Keratinocyte (primary cell): ENCODE data around the gene RBBP6. TPM values are rescaled to one million over a fixed set of nuclear protein-coding genes. Genes with fewer than 3 reads are reported as not detected.

Source experiments
- DNase-seq: peaks from one replicate; pipeline ENCODE4 v3.0.0-alpha.2; 2011; ENCODE audit warnings: low read depth, missing footprints, low spot score
- FAIRE-seq: peaks from 2 replicates; lab custom pipeline; 2011; peaks lifted over from hg19 to GRCh38; lab: Jason Lieb, UNC
- H2AFZ ChIP-seq: 2 replicates; pipeline ENCODE4 v1.6.0; 2012; ENCODE audit warnings: low read length, control low read depth, inconsistent platforms; ENCODE audit not compliant: control insufficient read depth
- H3K27ac ChIP-seq: 2 replicates; pipeline ENCODE4 v1.5.1; 2011; ENCODE audit warnings: low read length; ENCODE audit not compliant: control insufficient read depth, insufficient read depth
- H3K27me3 ChIP-seq: 3 replicates; pipeline ENCODE4 v1.6.0; 2011; ENCODE audit warnings: low read length; ENCODE audit not compliant: control insufficient read depth, insufficient read depth; ENCODE audit errors: extremely low read depth
- H3K36me3 ChIP-seq, 2 experiments: 2 replicates in 1 of 2; 3 replicates in 1 of 2; pipeline ENCODE4 v1.5.1; 2011; ENCODE audit warnings: low read length in 2 of 2, mild to moderate bottlenecking in 1 of 2; ENCODE audit not compliant: control insufficient read depth in 2 of 2, insufficient read depth in 2 of 2; ENCODE audit errors: extremely low read depth in 1 of 2
- H3K4me1 ChIP-seq: 3 replicates; pipeline ENCODE4 v1.5.1; 2011; ENCODE audit warnings: low read length; ENCODE audit not compliant: control insufficient read depth, insufficient read depth; ENCODE audit errors: extremely low read depth
- H3K4me2 ChIP-seq: 3 replicates; pipeline ENCODE4 v1.6.0; 2011; ENCODE audit warnings: low read depth, low read length; ENCODE audit not compliant: control insufficient read depth, insufficient read depth; ENCODE audit errors: extremely low read depth
- H3K4me3 ChIP-seq, 3 experiments: fragments of 200-600 bp in 1 of 3; sonication (generic) in 1 of 3; 2 replicates in 2 of 3; 3 replicates in 1 of 3; pipeline ENCODE4 v1.5.1; 2011 to 2016; ENCODE audit warnings: low read length in 3 of 3, mild to moderate bottlenecking in 3 of 3, control low read depth in 2 of 3, inconsistent platforms in 1 of 3, low read depth in 1 of 3, mixed read lengths in 1 of 3, mixed run types in 1 of 3, moderate library complexity in 1 of 3; ENCODE audit not compliant: control insufficient read depth in 2 of 3, insufficient read depth in 2 of 3; ENCODE audit errors: extremely low read depth in 1 of 3
- H3K79me2 ChIP-seq: 2 replicates; pipeline ENCODE4 v1.6.0; 2012; ENCODE audit warnings: low read length; ENCODE audit not compliant: control insufficient read depth, insufficient read depth
- H3K9ac ChIP-seq: 3 replicates; pipeline ENCODE4 v1.6.0; 2011; ENCODE audit warnings: low read length; ENCODE audit not compliant: control insufficient read depth, insufficient read depth; ENCODE audit errors: extremely low read depth
- H3K9me1 ChIP-seq: 3 replicates; pipeline ENCODE4 v1.6.0; 2011; ENCODE audit warnings: low read length; ENCODE audit not compliant: control insufficient read depth, insufficient read depth; ENCODE audit errors: extremely low read depth
- H3K9me3 ChIP-seq: 2 replicates; pipeline ENCODE4 v1.5.1; 2012; ENCODE audit warnings: low read depth, low read length; ENCODE audit not compliant: control insufficient read depth
- H4K20me1 ChIP-seq: 3 replicates; pipeline ENCODE4 v1.6.0; 2011; ENCODE audit warnings: low read length; ENCODE audit not compliant: control insufficient read depth, insufficient read depth; ENCODE audit errors: extremely low read depth
- EZH2 ChIP-seq: IDR thresholded peaks from one replicate; pipeline ENCODE4 v1.6.1; 2012; ENCODE audit warnings: inconsistent platforms, mild to moderate bottlenecking, low read length, moderate library complexity
- dilution Hi-C: fragments of 300-500 bp; cut with MboI; formaldehyde crosslinking; loops from one replicate; pipeline ENCODE4 v1.7.0; 2020; ENCODE audit warnings: low sequenced_read_pairs; ENCODE audit not compliant: extremely low pct_ligation_motif_present
- polyA plus RNA-seq, 5 experiments: library from polyadenylated mRNA; depleted of rRNA in 3 of 5; stranded (reverse) in 3 of 5; stranded (forward) in 1 of 5; unstranded in 1 of 5; fragments of >200 nt; gene quantifications; 1 replicate in 1 of 5; 2 replicates in 3 of 5; 3 replicates in 1 of 5; pipeline versions ENCODE4 v1.2.1 to v1.2.3, GENCODE V29; 2011 to 2012; ENCODE audit warnings: missing spikeins in 2 of 5, low read depth in 1 of 5, low replicate concordance in 1 of 5
- TF ChIP-seq, protein P1 (sequence below), 3 experiments: IDR thresholded peaks in 1 of 3; conservative IDR thresholded peaks in 1 of 3; optimal IDR thresholded peaks in 1 of 3; 2 replicates in 2 of 3; 3 replicates in 1 of 3; pipeline versions ENCODE3 to v1.5.1; 2011; ENCODE audit warnings: low read length in 3 of 3, mild to moderate bottlenecking in 3 of 3, moderate library complexity in 2 of 3, control low read depth in 1 of 3, inconsistent platforms in 1 of 3; ENCODE audit not compliant: insufficient read depth in 2 of 3; ENCODE audit errors: extremely low read depth in 1 of 3

RBBP6 gene
- polyA plus RNA-seq, 1 donor (not counting 4 experiments of a cell fraction or from before 2014, with no cell fraction given) = 32.1 TPM

GRCh38 chr16:24571096-24571495, 31.7 kb downstream of the RBBP6 start:
- H4K20me1 ChIP-seq = no peaks in the 10 kb centered on the region
- no peaks in the 10 kb centered on the region for H3K9me3 ChIP-seq
- no peak for DNase-seq
- no peak overlapping the region for H2AFZ ChIP-seq
- no peak for FAIRE-seq
- H3K27ac ChIP-seq = no peak overlapping the region
- no peak overlapping the region for H3K4me3 ChIP-seq
- TF ChIP-seq EZH2 = no peak
- TF ChIP-seq, protein P1, sequence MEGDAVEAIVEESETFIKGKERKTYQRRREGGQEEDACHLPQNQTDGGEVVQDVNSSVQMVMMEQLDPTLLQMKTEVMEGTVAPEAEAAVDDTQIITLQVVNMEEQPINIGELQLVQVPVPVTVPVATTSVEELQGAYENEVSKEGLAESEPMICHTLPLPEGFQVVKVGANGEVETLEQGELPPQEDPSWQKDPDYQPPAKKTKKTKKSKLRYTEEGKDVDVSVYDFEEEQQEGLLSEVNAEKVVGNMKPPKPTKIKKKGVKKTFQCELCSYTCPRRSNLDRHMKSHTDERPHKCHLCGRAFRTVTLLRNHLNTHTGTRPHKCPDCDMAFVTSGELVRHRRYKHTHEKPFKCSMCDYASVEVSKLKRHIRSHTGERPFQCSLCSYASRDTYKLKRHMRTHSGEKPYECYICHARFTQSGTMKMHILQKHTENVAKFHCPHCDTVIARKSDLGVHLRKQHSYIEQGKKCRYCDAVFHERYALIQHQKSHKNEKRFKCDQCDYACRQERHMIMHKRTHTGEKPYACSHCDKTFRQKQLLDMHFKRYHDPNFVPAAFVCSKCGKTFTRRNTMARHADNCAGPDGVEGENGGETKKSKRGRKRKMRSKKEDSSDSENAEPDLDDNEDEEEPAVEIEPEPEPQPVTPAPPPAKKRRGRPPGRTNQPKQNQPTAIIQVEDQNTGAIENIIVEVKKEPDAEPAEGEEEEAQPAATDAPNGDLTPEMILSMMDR (optimal IDR thresholded peaks at IDR 0.05 in 1 of 3, IDR thresholded peaks at IDR 0.05 in 1 of 3, conservative IDR thresholded peaks at IDR 0.05 in 1 of 3; ENCODE audit: extremely low read depth in 1 of 3, insufficient read depth in 2 of 3, low read length in 3 of 3) = no peak
- no peaks in the 10 kb centered on the region for H3K9me1 ChIP-seq
- no peaks in the 10 kb centered on the region for H3K79me2 ChIP-seq
- dilution Hi-C loops = no loop called here
- H3K4me1 ChIP-seq = no peaks in the 10 kb centered on the region
- no peak overlapping the region for H3K4me2 ChIP-seq
- H3K36me3 ChIP-seq = peaks cover 19 to 28% of the 10 kb centered on the region in 2 experiments
- H3K9ac ChIP-seq = no peak overlapping the region
- H3K27me3 ChIP-seq = no peaks in the 10 kb centered on the region

- Histone ChIP-seq H2AFZ (no peak overlapping the region), H3K27me3 (no peaks in the 10 kb centered on the region), H4K20me1 (no peaks in the 10 kb centered on the region), H3K9me3 (no peaks in the 10 kb centered on the region), H3K9ac (no peak overlapping the region), H3K4me2 (no peak overlapping the region), H3K27ac (no peak overlapping the region), H3K9me1 (no peaks in the 10 kb centered on the region), H3K79me2 (no peaks in the 10 kb centered on the region), H3K4me1 (peaks cover 2% of the 10 kb centered on the region), H3K36me3 (peaks cover 18 to 26% of the 10 kb centered on the region in 2 experiments), H3K4me3 (no peak overlapping the region)
- FAIRE-seq (no peak), DNase-seq (no peak)
- TF ChIP-seq, protein P1 (optimal IDR thresholded peaks at IDR 0.05 in 1 of 3, IDR thresholded peaks at IDR 0.05 in 1 of 3, conservative IDR thresholded peaks at IDR 0.05 in 1 of 3; ENCODE audit: extremely low read depth in 1 of 3, insufficient read depth in 2 of 3, low read length in 3 of 3) = no peak
- no peak for TF ChIP-seq EZH2
- dilution Hi-C loops = no loop called here
These were observed 32.7 kb downstream of the RBBP6 start for GRCh38 chr16:24572069-24572468.
